ENCODE measurements around the gene FUT9.
"Not testable (repeated sequence)": the region's sequence is repeated elsewhere in the genome, so short reads cannot be mapped to it uniquely, and the experiment has no call there.

Gene FUT9

GRCh38 chr6:96237638-96238347 is 222.0 kb downstream of the FUT9 start:
- TF ChIP-seq CTCF (IDR thresholded peaks at IDR 0.05; ENCODE audit: control insufficient read depth, extremely low read depth, insufficient read depth), result no peak
- DNase-seq (ENCODE audit: low read depth), result no peak

GRCh38 chr6:96246563-96246962 is 230.8 kb downstream of the FUT9 start:
- no peak for DNase-seq (ENCODE audit: low read depth)
- no peak for TF ChIP-seq CTCF (IDR thresholded peaks at IDR 0.05; ENCODE audit: control insufficient read depth, extremely low read depth, insufficient read depth)
- no peak overlapping the region for H3K4me3 ChIP-seq (ENCODE audit: low read depth, low read length)

More at GRCh38 chr6:96237638-96238347, 222.0 kb downstream of the FUT9 start:
- no peak overlapping the region for H3K4me3 ChIP-seq (ENCODE audit: low read depth, low read length)

GRCh38 chr6:96249755-96250154 is 234.0 kb downstream of the FUT9 start:
- H3K4me3 ChIP-seq (ENCODE audit: low read depth, low read length), result no peak overlapping the region
- no peak for TF ChIP-seq CTCF (IDR thresholded peaks at IDR 0.05; ENCODE audit: control insufficient read depth, extremely low read depth, insufficient read depth)
- DNase-seq (ENCODE audit: low read depth), result no peak

- TF ChIP-seq CTCF (IDR thresholded peaks at IDR 0.05; ENCODE audit: control insufficient read depth, extremely low read depth, insufficient read depth), result no peak
- H3K4me3 ChIP-seq (ENCODE audit: low read depth, low read length), result no peak overlapping the region
- no peak for DNase-seq (ENCODE audit: low read depth)
Observed at GRCh38 chr6:96257751-96258150, 242.0 kb downstream of the FUT9 start.

GRCh38 chr6:96260787-96261430 is 245.1 kb downstream of the FUT9 start:
- not testable (repeated sequence) for DNase-seq (ENCODE audit: low read depth)

More at GRCh38 chr6:96260787-96261430, 245.1 kb downstream of the FUT9 start:
- H3K4me3 ChIP-seq (ENCODE audit: low read depth, low read length), result not testable (repeated sequence)

All from LNCaP clone FGC (cell line).